ENCODE results near the gene ABR.

DNA sequence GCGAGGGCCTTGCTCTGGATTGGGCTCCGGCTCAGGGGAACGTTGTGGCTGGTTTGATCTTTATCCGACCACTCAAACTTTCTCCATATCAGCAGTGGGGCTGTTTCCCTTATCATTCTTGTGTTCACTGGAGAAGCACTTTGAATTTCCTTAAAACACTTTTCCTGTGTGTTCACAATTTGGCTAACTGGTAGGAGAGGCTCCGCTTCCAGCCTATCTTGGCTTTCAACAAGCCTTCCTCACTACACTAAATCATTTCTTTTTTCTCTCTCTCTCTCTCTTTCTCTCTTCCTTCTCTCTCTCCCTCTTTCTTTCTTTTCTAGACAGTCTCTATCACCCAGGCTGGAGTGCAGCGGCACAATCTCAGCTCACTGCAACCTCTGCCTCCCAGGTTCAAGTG is 43.0 kb downstream of the ABR start:
- TF ChIP-seq EP300 (IDR thresholded peaks at IDR 0.05) (no peak), CTCF (IDR thresholded peaks at IDR 0.05) (no peak)
